Measurements from ENCODE around the gene NEXMIF. TPM values are rescaled to one million over a fixed set of nuclear protein-coding genes. Genes with fewer than 3 reads are reported as not detected.
"Not testable (repeated sequence)": the region's sequence is repeated elsewhere in the genome, so short reads cannot be mapped to it uniquely, and the experiment has no call there.

Gene NEXMIF
- total RNA-seq, 1 experiment from 2014 or later: not detected

GRCh38 chrX:74774988-74775387 lies 150.3 kb downstream of the NEXMIF start:
- ChIA-PET CTCF (no interaction called here), POLR2A (no interaction called here)
- TF ChIP-seq, protein P1, sequence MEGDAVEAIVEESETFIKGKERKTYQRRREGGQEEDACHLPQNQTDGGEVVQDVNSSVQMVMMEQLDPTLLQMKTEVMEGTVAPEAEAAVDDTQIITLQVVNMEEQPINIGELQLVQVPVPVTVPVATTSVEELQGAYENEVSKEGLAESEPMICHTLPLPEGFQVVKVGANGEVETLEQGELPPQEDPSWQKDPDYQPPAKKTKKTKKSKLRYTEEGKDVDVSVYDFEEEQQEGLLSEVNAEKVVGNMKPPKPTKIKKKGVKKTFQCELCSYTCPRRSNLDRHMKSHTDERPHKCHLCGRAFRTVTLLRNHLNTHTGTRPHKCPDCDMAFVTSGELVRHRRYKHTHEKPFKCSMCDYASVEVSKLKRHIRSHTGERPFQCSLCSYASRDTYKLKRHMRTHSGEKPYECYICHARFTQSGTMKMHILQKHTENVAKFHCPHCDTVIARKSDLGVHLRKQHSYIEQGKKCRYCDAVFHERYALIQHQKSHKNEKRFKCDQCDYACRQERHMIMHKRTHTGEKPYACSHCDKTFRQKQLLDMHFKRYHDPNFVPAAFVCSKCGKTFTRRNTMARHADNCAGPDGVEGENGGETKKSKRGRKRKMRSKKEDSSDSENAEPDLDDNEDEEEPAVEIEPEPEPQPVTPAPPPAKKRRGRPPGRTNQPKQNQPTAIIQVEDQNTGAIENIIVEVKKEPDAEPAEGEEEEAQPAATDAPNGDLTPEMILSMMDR (IDR thresholded peaks at IDR 0.05; ENCODE audit: unreplicated experiment): no peak
- H3K27me3 Mint-ChIP-seq (ENCODE audit: insufficient read depth, unreplicated experiment): peaks cover 34% of the 10 kb centered on the region
- H3K36me3 Mint-ChIP-seq (ENCODE audit: insufficient read depth, unreplicated experiment): no peaks in the 10 kb centered on the region
- intact Hi-C loops (cut with micrococcal nuclease): no loop called here
- no peaks in the 10 kb centered on the region for H3K4me1 Mint-ChIP-seq (ENCODE audit: insufficient read depth, unreplicated experiment)
- H3K9me3 Mint-ChIP-seq (ENCODE audit: unreplicated experiment): no peaks in the 10 kb centered on the region
- BruUV-seq (replicated peaks): no TSS peak
- H3K4me3 Mint-ChIP-seq (ENCODE audit: unreplicated experiment): no peak overlapping the region
- DNase-seq (ENCODE audit: unreplicated experiment): no peak
- no peak overlapping the region for H3K27ac Mint-ChIP-seq (ENCODE audit: low read depth, unreplicated experiment)

DNA sequence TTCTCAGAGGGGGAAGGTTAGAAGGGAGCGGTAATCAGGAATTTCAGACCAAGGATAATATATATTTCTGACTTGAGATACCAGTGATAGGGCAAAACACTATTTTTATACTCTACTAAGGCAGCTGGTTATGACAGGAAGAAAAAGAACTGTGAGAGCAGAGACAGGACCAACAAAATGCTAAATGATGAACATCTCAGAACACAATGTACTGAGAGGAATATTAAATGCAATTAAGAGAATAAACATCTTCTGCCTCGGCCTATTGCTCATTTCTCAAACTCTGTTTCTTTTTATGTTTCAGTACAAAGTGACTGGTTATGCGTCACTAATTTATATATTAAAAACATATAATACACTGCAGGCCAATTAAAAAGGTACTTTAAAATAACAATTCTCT lies 188.8 kb downstream of the NEXMIF start:
- ChIA-PET POLR2A (no interaction called here), CTCF (no interaction called here)
- Mint-ChIP-seq H3K36me3 (ENCODE audit: insufficient read depth, unreplicated experiment) (no peaks in the 10 kb centered on the region), H3K9me3 (ENCODE audit: unreplicated experiment) (no peaks in the 10 kb centered on the region), H3K4me3 (ENCODE audit: unreplicated experiment) (no peak overlapping the region), H3K27ac (ENCODE audit: low read depth, unreplicated experiment) (no peak overlapping the region), H3K4me1 (ENCODE audit: insufficient read depth, unreplicated experiment) (no peaks in the 10 kb centered on the region), H3K27me3 (ENCODE audit: insufficient read depth, unreplicated experiment) (peaks cover 27% of the 10 kb centered on the region)
- no TSS peak for BruUV-seq (replicated peaks)
- DNase-seq (ENCODE audit: unreplicated experiment): no peak
- TF ChIP-seq, protein P1 (IDR thresholded peaks at IDR 0.05; ENCODE audit: unreplicated experiment): no peak
- intact Hi-C loops (cut with micrococcal nuclease): no loop called here

DNA sequence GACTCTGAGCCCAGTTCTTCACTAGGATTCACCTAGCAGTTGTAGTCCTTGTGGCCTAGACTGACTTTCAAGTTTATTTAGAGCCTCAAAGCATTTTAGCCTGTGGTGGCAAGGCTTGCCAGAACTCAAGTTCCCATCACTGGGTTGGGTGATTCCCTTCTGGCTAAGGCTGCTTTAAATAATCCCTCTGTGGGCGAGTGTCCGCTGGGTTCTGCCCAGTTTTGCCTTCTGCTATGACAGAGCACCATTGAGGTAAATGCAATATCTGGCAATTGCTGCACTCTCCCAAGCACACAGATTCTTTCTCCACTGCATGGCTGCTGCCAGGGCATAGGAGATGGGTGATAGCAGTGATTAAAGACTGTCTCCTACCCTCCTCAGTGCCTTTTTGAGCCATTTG lies 220.0 kb downstream of the NEXMIF start:
- peaks cover 61% of the 10 kb centered on the region for H3K27me3 Mint-ChIP-seq (ENCODE audit: insufficient read depth, unreplicated experiment)
- H3K9me3 Mint-ChIP-seq (ENCODE audit: unreplicated experiment): no peaks in the 10 kb centered on the region
- no TSS peak for BruUV-seq (replicated peaks)
- TF ChIP-seq, protein P1 (IDR thresholded peaks at IDR 0.05; ENCODE audit: unreplicated experiment): no peak
- ChIA-PET POLR2A (no interaction called here), CTCF (no interaction called here)
- DNase-seq (ENCODE audit: unreplicated experiment): no peak
- H3K4me3 Mint-ChIP-seq (ENCODE audit: unreplicated experiment): no peak overlapping the region
- H3K4me1 Mint-ChIP-seq (ENCODE audit: insufficient read depth, unreplicated experiment): no peaks in the 10 kb centered on the region
- intact Hi-C loops (cut with micrococcal nuclease): no loop called here
- H3K36me3 Mint-ChIP-seq (ENCODE audit: insufficient read depth, unreplicated experiment): no peaks in the 10 kb centered on the region
- no peak overlapping the region for H3K27ac Mint-ChIP-seq (ENCODE audit: low read depth, unreplicated experiment)

GRCh38 chrX:74701343-74701742 lies 223.9 kb downstream of the NEXMIF start:
- H3K36me3 Mint-ChIP-seq (ENCODE audit: insufficient read depth, unreplicated experiment); intact Hi-C loops (cut with micrococcal nuclease); CTCF ChIA-PET; POLR2A ChIA-PET; H3K9me3 Mint-ChIP-seq (ENCODE audit: unreplicated experiment); DNase-seq (ENCODE audit: unreplicated experiment); H3K4me3 Mint-ChIP-seq (ENCODE audit: unreplicated experiment); BruUV-seq (replicated peaks); H3K4me1 Mint-ChIP-seq (ENCODE audit: insufficient read depth, unreplicated experiment); H3K27ac Mint-ChIP-seq (ENCODE audit: low read depth, unreplicated experiment): not testable (repeated sequence)
- H3K27me3 Mint-ChIP-seq (ENCODE audit: insufficient read depth, unreplicated experiment): peaks cover 32% of the 10 kb centered on the region

DNA sequence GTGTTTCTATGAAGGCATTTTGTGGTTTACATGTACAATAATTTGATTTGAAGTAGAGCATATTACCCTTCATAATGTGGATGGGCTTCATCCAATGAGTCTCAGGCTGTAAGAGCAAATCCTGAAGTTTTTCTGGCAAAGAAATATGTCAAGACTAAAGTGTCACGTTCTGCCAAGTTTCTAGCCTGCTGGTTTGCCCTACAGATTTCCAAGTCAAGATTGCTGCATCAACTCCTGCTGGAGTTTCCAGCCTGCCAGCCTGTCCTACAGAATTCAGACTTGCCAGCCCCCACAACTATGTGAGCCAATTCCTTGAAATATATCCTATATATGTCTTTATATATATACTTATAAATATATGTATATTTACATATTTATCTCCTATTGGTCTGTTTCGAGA lies 240.8 kb downstream of the NEXMIF start:
- intact Hi-C loops (cut with micrococcal nuclease): no loop called here
- Mint-ChIP-seq H3K36me3 (ENCODE audit: insufficient read depth, unreplicated experiment) (no peaks in the 10 kb centered on the region), H3K9me3 (ENCODE audit: unreplicated experiment) (peaks cover 19% of the 10 kb centered on the region), H3K4me3 (ENCODE audit: unreplicated experiment) (no peak overlapping the region), H3K27me3 (ENCODE audit: insufficient read depth, unreplicated experiment) (no peaks in the 10 kb centered on the region), H3K27ac (ENCODE audit: low read depth, unreplicated experiment) (no peak overlapping the region), H3K4me1 (ENCODE audit: insufficient read depth, unreplicated experiment) (no peaks in the 10 kb centered on the region)
- BruUV-seq (replicated peaks): no TSS peak
- ChIA-PET CTCF (no interaction called here), POLR2A (no interaction called here)
- TF ChIP-seq, protein P1 (IDR thresholded peaks at IDR 0.05; ENCODE audit: unreplicated experiment): no peak
- DNase-seq (ENCODE audit: unreplicated experiment): no peak

Measured in MCF 10A (cell line).